Fibroblast of pulmonary artery (primary cell): Measurements from ENCODE around the gene LPA.

ENCODE experiments used
- DNase-seq: peaks from one replicate; pipeline ENCODE4 v3.0.0-alpha.2; 2010; ENCODE audit warnings: low read depth
- H3K4me3 ChIP-seq: replicated peaks from 2 replicates; pipeline ENCODE4 v1.5.1; 2011; ENCODE audit warnings: low read depth, mild to moderate bottlenecking, control low read depth, low read length, moderate library complexity
- TF ChIP-seq, protein P1 (sequence below): IDR thresholded peaks from 2 replicates; pipeline ENCODE4 v1.5.1; 2011; ENCODE audit warnings: mild to moderate bottlenecking, control low read depth, low read length, inconsistent platforms; ENCODE audit errors: missing control alignments

LPA gene

DNA sequence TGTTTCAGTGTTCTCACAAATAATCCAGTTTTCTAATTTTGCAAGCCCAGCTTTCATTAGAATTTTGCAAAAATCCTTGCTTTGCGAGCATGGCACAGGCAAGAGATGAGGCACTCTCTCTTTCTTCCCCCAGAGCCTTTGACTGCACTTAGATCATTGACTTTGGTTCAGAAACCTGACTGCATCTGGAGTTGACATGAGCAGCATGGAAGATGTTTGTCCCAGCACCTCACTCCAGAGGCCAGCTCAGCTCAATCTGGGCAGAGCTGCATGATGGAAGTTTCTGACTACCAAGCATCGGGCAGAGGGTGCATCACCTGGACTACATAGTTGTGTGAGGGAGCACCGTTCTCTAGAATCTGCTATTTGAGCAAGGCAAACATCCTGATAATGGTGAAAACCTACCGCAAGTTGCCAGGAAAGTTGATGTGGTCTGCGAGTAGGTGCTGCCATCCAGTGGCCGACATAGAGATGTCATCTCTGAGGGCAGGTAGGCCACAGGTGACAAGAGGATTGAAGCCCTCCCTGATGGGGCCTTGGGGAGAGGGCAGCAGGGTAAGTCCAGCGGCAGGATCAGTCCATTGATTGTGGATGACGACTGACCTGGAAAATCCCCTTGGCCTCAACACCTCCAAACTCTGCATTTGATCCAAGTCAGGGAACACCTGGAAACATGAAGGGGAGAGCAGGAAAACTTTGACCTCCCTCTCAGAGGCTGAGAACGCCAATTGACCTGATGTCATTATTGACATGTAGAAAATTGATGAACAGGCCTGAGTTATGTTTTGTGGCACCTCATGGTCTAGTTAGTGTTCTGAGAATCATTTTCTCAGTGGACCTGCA, 3.8 kb upstream of the LPA start:
- no peak for DNase-seq
- H3K4me3 ChIP-seq: no peak overlapping the region
- TF ChIP-seq, protein P1, sequence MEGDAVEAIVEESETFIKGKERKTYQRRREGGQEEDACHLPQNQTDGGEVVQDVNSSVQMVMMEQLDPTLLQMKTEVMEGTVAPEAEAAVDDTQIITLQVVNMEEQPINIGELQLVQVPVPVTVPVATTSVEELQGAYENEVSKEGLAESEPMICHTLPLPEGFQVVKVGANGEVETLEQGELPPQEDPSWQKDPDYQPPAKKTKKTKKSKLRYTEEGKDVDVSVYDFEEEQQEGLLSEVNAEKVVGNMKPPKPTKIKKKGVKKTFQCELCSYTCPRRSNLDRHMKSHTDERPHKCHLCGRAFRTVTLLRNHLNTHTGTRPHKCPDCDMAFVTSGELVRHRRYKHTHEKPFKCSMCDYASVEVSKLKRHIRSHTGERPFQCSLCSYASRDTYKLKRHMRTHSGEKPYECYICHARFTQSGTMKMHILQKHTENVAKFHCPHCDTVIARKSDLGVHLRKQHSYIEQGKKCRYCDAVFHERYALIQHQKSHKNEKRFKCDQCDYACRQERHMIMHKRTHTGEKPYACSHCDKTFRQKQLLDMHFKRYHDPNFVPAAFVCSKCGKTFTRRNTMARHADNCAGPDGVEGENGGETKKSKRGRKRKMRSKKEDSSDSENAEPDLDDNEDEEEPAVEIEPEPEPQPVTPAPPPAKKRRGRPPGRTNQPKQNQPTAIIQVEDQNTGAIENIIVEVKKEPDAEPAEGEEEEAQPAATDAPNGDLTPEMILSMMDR: no peak

DNA sequence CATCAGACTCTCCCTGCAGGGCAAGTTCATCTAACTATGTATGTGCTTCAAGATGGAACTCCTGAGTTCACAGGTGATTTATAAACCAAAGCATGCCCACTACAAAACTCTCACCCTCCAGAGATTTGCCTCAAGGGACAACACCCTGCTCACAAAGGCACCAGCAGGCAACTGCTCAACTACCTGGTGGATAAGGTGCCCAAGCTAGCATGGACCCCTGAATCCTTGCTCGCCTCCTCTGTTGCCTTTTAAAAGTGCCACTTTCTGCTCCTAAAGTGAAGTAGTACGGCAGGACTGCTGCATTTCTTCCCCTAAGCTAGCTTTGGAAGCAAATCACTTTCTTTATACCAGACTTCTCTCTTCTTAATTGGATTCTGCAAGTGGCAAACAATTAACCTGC, 1.2 kb downstream of the LPA start:
- TF ChIP-seq, protein P1: no peak
- H3K4me3 ChIP-seq: no peak overlapping the region
- DNase-seq: no peak

DNA sequence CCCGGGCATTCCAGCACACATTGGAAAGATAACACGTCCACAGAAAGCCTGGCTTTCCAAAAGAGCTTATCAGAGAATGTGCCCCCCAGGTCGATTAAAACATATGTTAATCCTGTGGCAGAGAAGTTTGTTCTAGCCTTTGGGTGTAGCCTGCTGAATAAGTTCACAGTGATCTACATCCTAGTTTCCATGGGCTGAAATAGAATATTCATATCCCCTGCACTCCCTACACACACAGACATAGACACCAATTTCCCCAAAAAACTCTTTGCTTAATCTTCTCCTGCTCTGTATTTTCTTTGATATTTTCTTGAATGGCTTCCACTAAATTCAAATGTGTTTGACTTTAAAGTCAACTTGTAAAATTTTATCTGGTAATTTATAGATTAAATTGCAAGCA, 1.6 kb downstream of the LPA start:
- DNase-seq: no peak
- TF ChIP-seq, protein P1: no peak
- H3K4me3 ChIP-seq: no peak overlapping the region

DNA sequence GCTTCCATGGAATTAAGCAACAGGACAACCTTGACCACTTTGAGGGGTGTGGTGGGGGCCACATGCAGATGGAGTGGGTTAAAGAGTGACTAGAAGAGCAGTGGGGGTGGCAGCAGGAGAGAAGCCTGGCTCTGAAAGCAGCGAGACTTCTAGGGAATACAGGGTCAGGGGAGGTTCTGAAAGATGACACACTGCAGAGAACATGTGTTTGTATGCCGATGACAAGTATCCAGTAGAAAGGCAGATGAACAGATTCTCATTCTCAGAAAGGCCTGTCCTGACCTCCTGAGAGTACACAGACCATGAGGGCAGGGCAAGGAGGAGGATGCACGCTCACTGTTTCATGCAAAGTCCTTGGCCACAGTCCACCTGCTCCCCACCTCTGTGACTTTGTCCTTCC, 2.9 kb downstream of the LPA start:
- H3K4me3 ChIP-seq: no peak overlapping the region
- DNase-seq: no peak
- TF ChIP-seq, protein P1: no peak

DNA sequence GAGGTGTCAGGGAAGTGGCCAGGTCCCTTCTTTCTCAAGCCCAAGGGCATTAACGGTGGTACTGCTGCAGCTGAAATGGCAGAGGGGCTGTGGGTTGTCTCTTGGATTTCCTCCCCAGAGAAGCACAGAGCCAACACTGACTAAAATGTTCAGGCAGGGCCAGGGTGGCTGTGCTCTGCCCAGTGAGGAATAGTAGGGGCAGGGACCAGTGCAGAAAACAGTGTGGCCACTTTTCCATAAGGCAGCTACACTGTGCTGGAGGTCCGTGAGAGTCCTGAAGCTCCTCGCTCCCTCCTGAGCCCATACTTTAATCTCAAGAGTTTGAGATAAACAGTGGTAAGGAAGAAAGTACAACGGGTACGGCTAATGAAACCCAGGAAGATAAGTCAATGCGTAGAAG, 4.5 kb downstream of the LPA start:
- DNase-seq: no peak
- no peak overlapping the region for H3K4me3 ChIP-seq
- TF ChIP-seq, protein P1: no peak

DNA sequence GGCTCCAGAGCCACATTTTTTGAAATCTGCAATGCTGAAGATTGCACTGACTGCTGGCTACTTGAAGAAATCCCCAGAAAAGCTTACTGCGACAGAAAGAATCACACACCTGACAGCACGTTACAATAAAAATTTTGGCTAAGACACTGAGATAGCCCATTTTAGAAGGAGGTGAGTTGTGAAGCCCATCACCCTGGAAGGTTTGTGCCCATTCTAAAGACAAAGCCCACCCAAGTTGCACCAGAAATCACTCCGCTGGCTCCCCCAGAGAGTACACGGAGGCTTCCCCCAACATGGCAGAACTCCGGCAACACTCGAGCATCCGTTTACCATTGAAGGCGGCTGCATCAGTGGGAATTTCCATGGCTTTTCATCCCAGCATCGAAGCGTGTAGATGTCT, 29.4 kb downstream of the LPA start:
- no peak for DNase-seq
- no peak overlapping the region for H3K4me3 ChIP-seq
- TF ChIP-seq, protein P1: no peak
